Measurements from ENCODE around the gene ETV6.

The ETV6 gene

DNA sequence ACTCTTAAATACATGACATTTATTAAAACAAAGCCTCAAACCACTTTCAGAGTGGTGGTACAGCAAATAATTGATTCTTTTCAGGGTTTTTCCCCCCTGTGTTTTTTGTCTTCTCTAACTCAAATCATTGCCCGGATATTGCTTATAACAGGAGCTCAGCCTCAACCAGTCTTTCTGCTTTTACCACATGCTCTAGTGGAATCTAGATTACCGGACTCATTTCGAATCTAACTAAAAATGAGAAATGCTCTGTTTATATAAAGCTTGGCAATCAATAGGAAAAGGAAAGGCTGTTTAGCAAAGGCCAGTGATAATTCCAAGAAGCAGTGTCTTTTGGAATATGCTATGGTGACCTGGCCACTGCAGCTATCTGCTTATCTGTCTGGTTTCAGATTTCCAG is 161.5 kb downstream of the ETV6 start:
- no peak for DNase-seq (ENCODE audit: extremely low read depth, low read depth)
- TF ChIP-seq, protein P1, sequence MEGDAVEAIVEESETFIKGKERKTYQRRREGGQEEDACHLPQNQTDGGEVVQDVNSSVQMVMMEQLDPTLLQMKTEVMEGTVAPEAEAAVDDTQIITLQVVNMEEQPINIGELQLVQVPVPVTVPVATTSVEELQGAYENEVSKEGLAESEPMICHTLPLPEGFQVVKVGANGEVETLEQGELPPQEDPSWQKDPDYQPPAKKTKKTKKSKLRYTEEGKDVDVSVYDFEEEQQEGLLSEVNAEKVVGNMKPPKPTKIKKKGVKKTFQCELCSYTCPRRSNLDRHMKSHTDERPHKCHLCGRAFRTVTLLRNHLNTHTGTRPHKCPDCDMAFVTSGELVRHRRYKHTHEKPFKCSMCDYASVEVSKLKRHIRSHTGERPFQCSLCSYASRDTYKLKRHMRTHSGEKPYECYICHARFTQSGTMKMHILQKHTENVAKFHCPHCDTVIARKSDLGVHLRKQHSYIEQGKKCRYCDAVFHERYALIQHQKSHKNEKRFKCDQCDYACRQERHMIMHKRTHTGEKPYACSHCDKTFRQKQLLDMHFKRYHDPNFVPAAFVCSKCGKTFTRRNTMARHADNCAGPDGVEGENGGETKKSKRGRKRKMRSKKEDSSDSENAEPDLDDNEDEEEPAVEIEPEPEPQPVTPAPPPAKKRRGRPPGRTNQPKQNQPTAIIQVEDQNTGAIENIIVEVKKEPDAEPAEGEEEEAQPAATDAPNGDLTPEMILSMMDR (IDR thresholded peaks at IDR 0.05; ENCODE audit: low read depth, low read length) = no peak

DNA sequence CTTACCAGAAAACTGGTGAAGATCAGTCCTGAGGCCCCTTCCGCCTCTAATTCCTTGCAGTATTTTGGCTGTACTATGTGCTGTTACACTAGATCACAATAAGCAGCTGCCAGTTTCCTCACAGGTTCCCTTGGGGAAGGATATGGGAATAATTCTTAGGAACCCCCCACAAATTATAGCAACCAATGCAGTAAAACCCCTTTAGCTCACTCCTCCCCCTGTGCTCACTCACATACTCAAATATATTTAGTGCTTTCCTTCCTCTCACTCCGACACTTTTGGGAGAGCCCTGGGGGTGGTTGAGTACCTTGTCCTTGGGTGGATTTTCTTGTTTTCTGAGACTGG is 162.7 kb downstream of the ETV6 start:
- TF ChIP-seq, protein P1 (IDR thresholded peaks at IDR 0.05; ENCODE audit: low read depth, low read length) = no peak
- no peak for DNase-seq (ENCODE audit: extremely low read depth, low read depth)

DNA sequence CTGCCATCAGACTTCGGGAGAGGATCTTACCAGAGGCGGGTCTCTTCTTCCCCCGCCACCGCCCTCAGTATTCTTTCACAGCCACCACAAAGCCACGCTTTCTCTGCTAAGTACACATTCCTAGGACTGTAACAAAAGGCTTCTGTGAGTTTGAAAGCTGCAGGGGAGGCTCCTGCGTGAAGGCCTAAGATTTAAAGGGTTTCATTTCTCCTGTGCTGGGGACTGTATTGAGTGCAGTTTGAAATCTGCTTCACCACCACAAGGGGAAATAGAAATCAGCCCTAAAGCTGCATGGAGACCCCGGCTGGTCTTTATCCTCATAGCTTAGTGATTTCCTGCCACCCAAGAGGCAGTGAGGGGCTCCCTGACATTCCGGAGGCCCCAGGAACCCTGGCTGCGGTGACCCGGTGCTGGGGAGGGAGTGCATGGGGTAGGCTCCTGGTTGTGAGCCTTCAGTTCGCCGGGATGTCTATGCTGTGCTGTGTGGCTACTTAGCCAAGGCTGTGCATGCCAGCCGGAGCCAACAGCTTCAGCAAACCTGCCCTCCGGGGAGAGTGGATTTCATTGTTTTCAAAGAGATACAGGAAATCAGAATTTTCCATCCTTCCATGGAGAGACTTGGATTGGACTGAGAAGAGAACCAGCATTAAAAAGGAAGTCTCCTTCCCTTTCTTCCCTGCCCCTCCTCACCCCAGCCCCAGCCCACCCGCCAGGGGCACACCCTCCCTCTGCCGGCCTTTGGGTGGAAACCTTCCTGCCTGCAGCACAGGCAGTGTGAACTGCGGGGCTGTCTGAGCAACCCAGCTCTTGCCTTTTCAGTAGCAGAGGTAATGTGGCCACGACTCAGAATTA is 163.3 kb downstream of the ETV6 start:
- TF ChIP-seq, protein P1 (IDR thresholded peaks at IDR 0.05; ENCODE audit: low read depth, low read length) = no peak; the same call in none of the 2 replicates
- no peak for DNase-seq (ENCODE audit: extremely low read depth, low read depth)

DNA sequence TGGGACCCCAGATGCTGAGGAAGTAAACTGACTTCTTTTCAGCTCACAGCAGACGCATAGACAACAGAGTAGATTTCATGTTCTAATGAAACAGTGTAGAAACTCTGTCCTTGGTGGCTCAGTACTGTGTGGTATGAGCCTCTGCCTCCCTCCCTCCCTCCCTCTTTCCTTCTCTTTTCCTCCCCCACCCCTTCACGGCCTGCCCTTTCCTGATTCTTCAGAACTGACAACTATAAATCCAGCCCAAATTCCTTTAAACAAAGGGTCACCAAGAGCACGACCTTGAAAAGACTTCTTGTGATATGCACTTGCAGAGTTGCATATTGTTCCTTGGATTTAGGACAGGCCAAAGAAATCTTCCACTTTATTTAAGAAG is 164.0 kb downstream of the ETV6 start:
- TF ChIP-seq, protein P1 (IDR thresholded peaks at IDR 0.05; ENCODE audit: low read depth, low read length) = no peak
- no peak for DNase-seq (ENCODE audit: extremely low read depth, low read depth)

DNA sequence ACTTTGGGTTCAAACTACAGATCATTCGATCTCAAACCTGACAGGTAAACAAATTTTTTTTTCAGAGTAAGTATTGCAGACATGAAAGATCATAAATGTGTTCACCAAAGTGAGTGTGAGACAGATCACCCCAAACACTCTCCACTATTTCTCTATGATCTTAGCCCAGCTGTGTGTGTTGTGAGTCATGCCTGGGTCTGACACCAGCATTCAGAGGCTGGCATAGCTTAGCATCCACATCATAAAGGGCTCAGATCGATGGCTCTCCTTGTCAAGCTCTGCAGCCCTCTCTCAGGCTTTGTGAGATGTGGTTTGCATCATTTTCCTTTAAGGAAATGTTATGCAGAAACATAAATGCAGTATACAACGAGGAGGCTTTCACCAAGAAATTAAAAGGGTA is 164.9 kb downstream of the ETV6 start:
- no peak for DNase-seq (ENCODE audit: extremely low read depth, low read depth)
- TF ChIP-seq, protein P1 (IDR thresholded peaks at IDR 0.05; ENCODE audit: low read depth, low read length) = no peak

DNA sequence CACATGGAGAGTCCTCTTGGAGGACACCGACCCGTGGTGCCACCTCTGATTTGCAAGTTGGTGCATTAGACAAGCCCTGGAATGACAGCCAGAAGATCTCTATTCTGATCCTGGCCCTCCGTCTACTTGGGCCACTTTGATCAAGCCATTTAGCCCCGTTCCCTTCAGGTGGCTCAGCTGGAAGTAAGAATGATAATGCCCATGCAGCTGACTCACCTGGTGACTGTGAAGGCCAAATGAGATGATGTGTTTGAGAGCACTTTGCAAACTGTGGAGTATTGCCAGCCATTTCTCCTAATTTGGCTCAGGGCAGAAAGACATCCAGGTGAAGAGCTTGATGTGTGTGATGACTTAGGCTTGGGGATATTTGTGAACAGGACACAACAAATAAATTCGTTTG is 165.9 kb downstream of the ETV6 start:
- TF ChIP-seq, protein P1 (IDR thresholded peaks at IDR 0.05; ENCODE audit: low read depth, low read length) = no peak
- no peak for DNase-seq (ENCODE audit: extremely low read depth, low read depth)

DNA sequence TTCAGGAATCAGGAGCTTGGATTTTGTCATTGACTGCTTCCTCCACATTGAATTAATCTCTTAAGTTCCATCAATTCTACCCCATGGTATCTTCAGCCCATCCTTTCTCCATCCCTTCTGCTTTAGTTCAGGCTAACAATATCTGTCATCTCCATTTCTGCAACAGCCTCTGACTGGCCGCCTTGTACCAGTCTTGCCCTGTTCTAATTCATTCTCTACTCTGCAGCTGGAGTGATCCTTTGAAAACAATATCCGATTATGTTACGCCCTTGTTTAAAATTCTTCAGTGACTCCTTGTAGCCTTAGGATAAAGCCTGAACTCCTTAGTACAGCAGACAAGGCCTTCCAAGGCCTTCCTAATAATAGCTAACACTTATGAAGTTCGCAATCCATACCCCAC is 170.2 kb downstream of the ETV6 start:
- TF ChIP-seq, protein P1 (IDR thresholded peaks at IDR 0.05; ENCODE audit: low read depth, low read length) = no peak
- no peak for DNase-seq (ENCODE audit: extremely low read depth, low read depth)

All from AG09319 (cell line).